ENCODE data around the gene CDYL. TPM values are rescaled to one million over a fixed set of nuclear protein-coding genes. Genes with fewer than 3 reads are reported as not detected.

The CDYL gene
- total RNA-seq, 2 donors from 2014 or later: 6.6 to 8.0 TPM

DNA sequence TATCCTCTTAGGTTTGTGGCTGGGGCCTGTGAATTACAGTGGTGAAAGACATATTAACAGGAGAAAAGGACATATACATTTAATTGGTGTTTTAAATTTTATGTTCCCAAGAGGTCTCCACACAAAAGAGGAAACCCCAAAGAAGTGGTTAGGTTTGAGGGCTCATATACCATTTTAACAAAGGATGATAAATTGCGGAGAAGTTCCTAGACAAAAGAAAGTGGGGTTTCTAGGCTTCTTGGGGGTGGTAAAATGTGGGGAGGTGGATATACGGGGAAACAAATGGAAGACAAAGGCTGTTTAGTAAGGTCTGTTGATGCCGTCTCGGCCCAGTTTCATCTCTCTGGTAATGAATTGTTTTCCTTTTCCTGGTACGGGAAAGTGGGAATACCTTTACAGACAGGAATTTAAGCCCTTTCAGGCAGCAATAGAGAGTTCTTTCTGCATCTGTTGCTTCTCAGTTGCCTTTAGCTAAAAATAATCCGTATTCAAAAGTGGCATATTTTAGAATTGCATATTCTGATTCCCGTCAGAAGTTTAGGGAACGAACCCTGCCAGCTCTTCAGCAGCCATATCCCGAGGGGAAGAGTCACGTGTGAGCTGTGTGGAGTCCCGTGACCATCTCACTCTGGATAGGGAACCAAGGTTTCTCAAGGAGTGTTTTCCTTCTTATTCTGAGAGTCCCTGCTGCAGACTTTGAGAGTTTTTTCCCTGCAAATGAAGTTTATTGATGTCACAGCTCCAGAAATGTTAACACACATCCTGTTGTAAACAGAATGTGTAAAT lies 123.2 kb downstream of the CDYL start:
- no peak for DNase-seq
- no peaks in the 10 kb centered on the region for H3K9me3 ChIP-seq
- H3K36me3 ChIP-seq (replicated peaks in 1 of 2; ENCODE audit: insufficient read depth in 1 of 2, low read depth in 2 of 2): no peaks in the 10 kb centered on the region
- intact Hi-C loops (cut with DNase I): no loop called here
- H3K27ac ChIP-seq: no peak overlapping the region
- WGBS, 2 donors: 95% methylated on average over 11 of the region's 11 CpGs
- H3K4me1 ChIP-seq: peaks cover 12% of the 10 kb centered on the region
- TF ChIP-seq, protein P1, sequence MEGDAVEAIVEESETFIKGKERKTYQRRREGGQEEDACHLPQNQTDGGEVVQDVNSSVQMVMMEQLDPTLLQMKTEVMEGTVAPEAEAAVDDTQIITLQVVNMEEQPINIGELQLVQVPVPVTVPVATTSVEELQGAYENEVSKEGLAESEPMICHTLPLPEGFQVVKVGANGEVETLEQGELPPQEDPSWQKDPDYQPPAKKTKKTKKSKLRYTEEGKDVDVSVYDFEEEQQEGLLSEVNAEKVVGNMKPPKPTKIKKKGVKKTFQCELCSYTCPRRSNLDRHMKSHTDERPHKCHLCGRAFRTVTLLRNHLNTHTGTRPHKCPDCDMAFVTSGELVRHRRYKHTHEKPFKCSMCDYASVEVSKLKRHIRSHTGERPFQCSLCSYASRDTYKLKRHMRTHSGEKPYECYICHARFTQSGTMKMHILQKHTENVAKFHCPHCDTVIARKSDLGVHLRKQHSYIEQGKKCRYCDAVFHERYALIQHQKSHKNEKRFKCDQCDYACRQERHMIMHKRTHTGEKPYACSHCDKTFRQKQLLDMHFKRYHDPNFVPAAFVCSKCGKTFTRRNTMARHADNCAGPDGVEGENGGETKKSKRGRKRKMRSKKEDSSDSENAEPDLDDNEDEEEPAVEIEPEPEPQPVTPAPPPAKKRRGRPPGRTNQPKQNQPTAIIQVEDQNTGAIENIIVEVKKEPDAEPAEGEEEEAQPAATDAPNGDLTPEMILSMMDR (IDR thresholded peaks at IDR 0.05): no peak
- TF ChIP-seq POLR2A (IDR thresholded peaks at IDR 0.05): no peak
- ATAC-seq: no peak
- no peaks in the 10 kb centered on the region for H3K27me3 ChIP-seq
- no peak overlapping the region for H3K4me3 ChIP-seq

DNA sequence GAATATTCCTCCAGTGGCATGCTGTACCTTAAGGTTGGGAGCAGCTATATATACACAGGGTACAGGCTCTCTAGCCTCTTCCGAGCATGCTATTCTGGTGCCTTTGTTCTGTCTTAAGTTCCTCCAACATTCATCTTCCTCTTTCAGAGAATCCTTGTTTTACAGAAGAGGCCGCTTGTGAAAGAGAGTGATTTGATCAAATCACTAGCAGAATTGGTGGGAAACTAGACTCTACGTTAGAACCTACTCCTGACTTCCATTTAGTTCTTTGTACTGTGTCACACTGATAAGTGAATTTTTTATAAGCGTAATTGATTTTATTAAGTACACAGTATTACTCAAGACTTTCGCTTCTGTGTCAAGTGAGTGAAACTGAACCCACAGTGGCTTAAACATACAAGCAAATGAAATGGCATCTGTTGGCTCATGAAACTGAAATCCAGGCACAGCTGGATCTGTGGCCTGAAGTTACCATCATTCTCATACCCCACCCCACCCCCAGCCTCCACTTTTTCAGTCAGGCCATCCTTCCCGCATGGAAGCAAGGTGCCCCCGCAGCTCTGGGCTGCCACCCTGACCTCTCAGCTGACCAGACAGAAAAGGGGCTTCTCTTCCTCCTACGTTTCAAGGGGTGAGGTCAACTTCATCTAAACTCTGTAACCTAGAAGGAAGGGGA lies 125.3 kb downstream of the CDYL start:
- 58 to 62% methylated on average over 8 of the region's 8 CpGs for WGBS, 2 donors
- intact Hi-C loops (cut with DNase I): no loop called here
- DNase-seq: no peak
- Histone ChIP-seq H3K27me3 (no peaks in the 10 kb centered on the region), H3K36me3 (replicated peaks in 1 of 2; ENCODE audit: insufficient read depth in 1 of 2, low read depth in 2 of 2) (no peaks in the 10 kb centered on the region), H3K4me1 (peaks cover 20% of the 10 kb centered on the region), H3K4me3 (no peak overlapping the region), H3K9me3 (no peaks in the 10 kb centered on the region), H3K27ac (peak overlapping the region in 2 of 4 donors; percentile 28 to 42)
- ATAC-seq: peak; percentile 75
- TF ChIP-seq, protein P1 (IDR thresholded peaks at IDR 0.05): no peak
- no peak for TF ChIP-seq POLR2A (IDR thresholded peaks at IDR 0.05)

DNA sequence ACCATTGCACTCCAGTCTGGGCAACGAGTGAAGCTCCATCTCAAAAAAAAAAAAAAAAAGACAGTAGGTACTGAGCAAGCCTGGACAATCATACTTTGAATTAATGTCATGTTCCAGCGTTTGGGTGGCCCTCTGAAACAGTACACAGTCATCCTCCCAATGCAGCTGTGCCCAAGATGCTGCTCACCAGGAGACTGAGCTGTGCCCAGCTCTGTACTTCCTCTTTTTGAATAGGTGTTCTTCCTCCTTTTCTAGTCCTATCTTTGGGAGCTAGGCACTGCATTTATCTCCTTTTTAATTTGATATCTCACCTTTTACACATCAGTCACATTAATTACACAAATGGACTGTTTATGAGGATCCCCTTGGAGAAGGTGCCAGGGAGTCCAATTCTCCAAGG lies 126.2 kb downstream of the CDYL start:
- ATAC-seq: no peak
- Histone ChIP-seq H3K4me1 (peaks cover 28% of the 10 kb centered on the region), H3K4me3 (no peak overlapping the region), H3K27ac (no peak overlapping the region), H3K27me3 (no peaks in the 10 kb centered on the region), H3K36me3 (replicated peaks in 1 of 2; ENCODE audit: insufficient read depth in 1 of 2, low read depth in 2 of 2) (no peaks in the 10 kb centered on the region), H3K9me3 (no peaks in the 10 kb centered on the region)
- intact Hi-C loops (cut with DNase I): no loop called here
- no peak for TF ChIP-seq POLR2A (IDR thresholded peaks at IDR 0.05)
- TF ChIP-seq, protein P1 (IDR thresholded peaks at IDR 0.05): no peak
- no peak for DNase-seq
- 80 to 96% methylated on average over 2 of the region's 2 CpGs for WGBS, 2 donors

DNA sequence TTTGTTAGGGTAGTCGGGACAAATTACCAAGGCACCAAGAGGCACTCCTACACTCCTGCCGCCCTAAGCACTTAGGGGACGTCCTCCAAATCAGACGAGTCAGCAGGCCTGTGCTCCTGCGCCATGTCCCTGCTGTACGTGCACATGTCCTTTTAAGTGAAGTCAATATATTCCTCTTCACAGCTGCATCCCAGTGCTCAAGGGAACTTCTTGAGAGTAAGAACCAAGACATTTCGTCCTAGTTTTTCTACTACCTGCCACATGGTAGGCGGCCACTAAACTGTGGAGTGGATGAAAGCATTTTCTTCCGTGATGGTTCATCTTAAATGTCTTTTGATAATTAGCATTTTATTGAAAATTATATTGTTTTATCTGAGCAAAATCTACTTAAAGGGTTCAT lies 126.9 kb downstream of the CDYL start:
- H3K9me3 ChIP-seq: no peaks in the 10 kb centered on the region
- no peak overlapping the region for H3K27ac ChIP-seq
- H3K27me3 ChIP-seq: no peaks in the 10 kb centered on the region
- DNase-seq (no peak), ATAC-seq (no peak)
- no peaks in the 10 kb centered on the region for H3K36me3 ChIP-seq (replicated peaks in 1 of 2; ENCODE audit: insufficient read depth in 1 of 2, low read depth in 2 of 2)
- TF ChIP-seq, protein P1 (IDR thresholded peaks at IDR 0.05): no peak
- no peak for TF ChIP-seq POLR2A (IDR thresholded peaks at IDR 0.05)
- 93 to 96% methylated on average over 9 of the region's 9 CpGs for WGBS, 2 donors
- no peak overlapping the region for H3K4me3 ChIP-seq
- H3K4me1 ChIP-seq: peaks cover 28% of the 10 kb centered on the region
- intact Hi-C loops (cut with DNase I): no loop called here

Data from body of pancreas (tissue), 4 donors.